SU-DHL-6 (cell line): Measurements from ENCODE around the gene ANKS1B.

Experiments
- H2AFZ ChIP-seq: fragments of 200-600 bp; sonication (generic); 2 replicates; pipeline ENCODE4 v1.6.1; 2014; ENCODE audit warnings: low read depth, mild to moderate bottlenecking, moderate library complexity, mixed read lengths, antibody characterized with exemption, low read length; ENCODE audit not compliant: severe bottlenecking
- H3F3A ChIP-seq: fragments of 200-600 bp; shearing (Covaris generic); 2 replicates; pipeline ENCODE4 v1.6.0; 2016; ENCODE audit warnings: antibody characterized with exemption, mild to moderate bottlenecking; ENCODE audit not compliant: insufficient read depth
- H3K27ac ChIP-seq: fragments of 200-600 bp; sonication (generic); 2 replicates; pipeline ENCODE4 v1.5.1; 2016; ENCODE audit warnings: low read depth, mild to moderate bottlenecking, low read length, moderate library complexity, mixed read lengths
- H3K27me3 ChIP-seq: fragments of 200-600 bp; sonication (generic), shearing (Covaris generic); 2 replicates; pipeline ENCODE4 v1.6.0; 2014; ENCODE audit warnings: mild to moderate bottlenecking, low read length
- H3K36me3 ChIP-seq: fragments of 200-600 bp; sonication (generic); 2 replicates; pipeline ENCODE4 v1.6.1; 2014; ENCODE audit warnings: mild to moderate bottlenecking, low read length, mixed read lengths
- H3K4me2 ChIP-seq: fragments of 300-600, 200-600 bp; shearing (Covaris generic), sonication (generic); 2 replicates; pipeline ENCODE4 v1.6.0; 2014; ENCODE audit warnings: low read length, low read depth, mild to moderate bottlenecking; ENCODE audit not compliant: poor library complexity, severe bottlenecking
- H3K4me3 ChIP-seq: fragments of 200-600 bp; sonication (generic); 2 replicates; pipeline ENCODE4 v1.5.1; 2014; ENCODE audit warnings: antibody characterized with exemption, low read length, mild to moderate bottlenecking, mixed read lengths; ENCODE audit not compliant: insufficient read depth, poor library complexity, severe bottlenecking
- H3K79me2 ChIP-seq: fragments of 200-600 bp; sonication (generic); 2 replicates; pipeline ENCODE4 v1.6.1; 2014; ENCODE audit warnings: mild to moderate bottlenecking, low read length, moderate library complexity; ENCODE audit not compliant: insufficient read depth
- H3K9ac ChIP-seq: fragments of 200-600 bp; sonication (generic); 2 replicates; pipeline ENCODE4 v1.7.0; 2014; ENCODE audit warnings: mild to moderate bottlenecking, low read length
- H3K9me2 ChIP-seq: fragments of 200-600 bp; sonication (generic); replicated peaks from 2 replicates; pipeline ENCODE4 v1.6.1; 2014; ENCODE audit warnings: low read length; ENCODE audit not compliant: insufficient read depth
- H3K9me3 ChIP-seq: fragments of 200-600 bp; sonication (generic); 2 replicates; pipeline ENCODE4 v1.6.1; 2014; ENCODE audit warnings: low read length, mixed read lengths; ENCODE audit not compliant: insufficient read depth
- H4K20me1 ChIP-seq: fragments of 200-600 bp; sonication (generic); 2 replicates; pipeline ENCODE4 v1.6.1; 2014; ENCODE audit warnings: low read depth, mild to moderate bottlenecking, antibody characterized with exemption, low read length, moderate library complexity, mixed read lengths
- EZH2phosphoT487 ChIP-seq: fragments of 200-600 bp; sonication (generic), shearing (Covaris generic); conservative IDR thresholded peaks from 2 replicates; pipeline ENCODE4 v1.6.1; 2018; ENCODE audit warnings: mild to moderate bottlenecking, antibody characterized with exemption, low read length, moderate library complexity, mixed read lengths
- TF ChIP-seq, protein P1 (sequence below): fragments of 200-600 bp; sonication (generic); IDR thresholded peaks from one replicate; pipeline ENCODE4 v1.5.1; 2017; ENCODE audit warnings: antibody characterized with exemption, mild to moderate bottlenecking, low read length, moderate library complexity; ENCODE audit not compliant: insufficient read depth, poor library complexity, severe bottlenecking

Gene ANKS1B

GRCh38 chr12:98916106-98916505, 1068.6 kb downstream of the ANKS1B start:
- Histone ChIP-seq H3K4me2 (no peak overlapping the region), H3K9me2 (no peaks in the 10 kb centered on the region), H3K36me3 (no peaks in the 10 kb centered on the region), H3K4me3 (no peak overlapping the region), H3K27me3 (no peaks in the 10 kb centered on the region), H3K9me3 (no peaks in the 10 kb centered on the region), H2AFZ (no peak overlapping the region), H4K20me1 (no peaks in the 10 kb centered on the region; the same call in 1 of the 2 replicates), H3K79me2 (no peaks in the 10 kb centered on the region), H3F3A (no peaks in the 10 kb centered on the region), H3K27ac (no peak overlapping the region), H3K9ac (no peak overlapping the region)
- no peak for TF ChIP-seq EZH2phosphoT487
- TF ChIP-seq, protein P1, sequence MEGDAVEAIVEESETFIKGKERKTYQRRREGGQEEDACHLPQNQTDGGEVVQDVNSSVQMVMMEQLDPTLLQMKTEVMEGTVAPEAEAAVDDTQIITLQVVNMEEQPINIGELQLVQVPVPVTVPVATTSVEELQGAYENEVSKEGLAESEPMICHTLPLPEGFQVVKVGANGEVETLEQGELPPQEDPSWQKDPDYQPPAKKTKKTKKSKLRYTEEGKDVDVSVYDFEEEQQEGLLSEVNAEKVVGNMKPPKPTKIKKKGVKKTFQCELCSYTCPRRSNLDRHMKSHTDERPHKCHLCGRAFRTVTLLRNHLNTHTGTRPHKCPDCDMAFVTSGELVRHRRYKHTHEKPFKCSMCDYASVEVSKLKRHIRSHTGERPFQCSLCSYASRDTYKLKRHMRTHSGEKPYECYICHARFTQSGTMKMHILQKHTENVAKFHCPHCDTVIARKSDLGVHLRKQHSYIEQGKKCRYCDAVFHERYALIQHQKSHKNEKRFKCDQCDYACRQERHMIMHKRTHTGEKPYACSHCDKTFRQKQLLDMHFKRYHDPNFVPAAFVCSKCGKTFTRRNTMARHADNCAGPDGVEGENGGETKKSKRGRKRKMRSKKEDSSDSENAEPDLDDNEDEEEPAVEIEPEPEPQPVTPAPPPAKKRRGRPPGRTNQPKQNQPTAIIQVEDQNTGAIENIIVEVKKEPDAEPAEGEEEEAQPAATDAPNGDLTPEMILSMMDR: no peak

DNA sequence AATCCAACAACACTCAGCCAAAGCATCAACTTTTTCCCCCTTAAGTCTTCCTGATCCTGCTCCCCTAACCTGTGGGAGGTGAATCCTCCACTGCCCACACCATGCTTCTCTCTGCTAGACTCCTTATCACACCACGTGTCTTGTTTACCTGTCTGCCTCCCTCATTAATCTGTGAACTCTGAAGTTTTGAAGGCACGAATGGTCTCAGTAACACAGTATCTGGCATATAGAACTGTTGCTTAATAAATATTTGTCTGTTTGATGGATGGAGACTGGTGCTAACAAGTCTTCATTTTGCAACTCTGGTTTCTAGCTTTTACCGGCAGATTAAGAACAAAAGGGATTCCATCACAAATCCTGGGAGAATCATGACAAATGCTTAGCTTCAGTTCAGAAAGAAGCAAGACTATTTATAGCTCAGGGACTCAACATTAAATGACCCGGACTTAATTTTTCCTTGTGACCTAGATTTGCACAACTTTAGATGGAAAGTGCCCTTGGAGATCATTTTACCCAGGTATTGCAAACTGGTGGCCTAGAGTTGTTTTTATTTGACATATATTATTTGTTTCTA, 1072.2 kb downstream of the ANKS1B start:
- no peaks in the 10 kb centered on the region; the same call in 1 of the 2 replicates for H3K27me3 ChIP-seq
- H3K36me3 ChIP-seq: no peaks in the 10 kb centered on the region
- H3K27ac ChIP-seq: no peak overlapping the region
- H3K9me3 ChIP-seq: no peaks in the 10 kb centered on the region
- no peaks in the 10 kb centered on the region for H3K9me2 ChIP-seq
- H4K20me1 ChIP-seq: no peaks in the 10 kb centered on the region
- H3K79me2 ChIP-seq: no peaks in the 10 kb centered on the region
- no peaks in the 10 kb centered on the region for H3F3A ChIP-seq
- no peak overlapping the region for H2AFZ ChIP-seq
- TF ChIP-seq, protein P1: no peak
- no peak for TF ChIP-seq EZH2phosphoT487
- no peak overlapping the region for H3K9ac ChIP-seq
- no peak overlapping the region for H3K4me3 ChIP-seq
- no peak overlapping the region for H3K4me2 ChIP-seq

GRCh38 chr12:98911396-98911795, 1073.3 kb downstream of the ANKS1B start:
- Histone ChIP-seq H3K9me2 (no peaks in the 10 kb centered on the region), H3F3A (no peaks in the 10 kb centered on the region), H4K20me1 (no peaks in the 10 kb centered on the region), H3K4me2 (no peak overlapping the region), H3K36me3 (no peaks in the 10 kb centered on the region), H3K27me3 (no peaks in the 10 kb centered on the region; the same call in 1 of the 2 replicates), H2AFZ (no peak overlapping the region), H3K9me3 (no peaks in the 10 kb centered on the region), H3K27ac (no peak overlapping the region), H3K79me2 (no peaks in the 10 kb centered on the region), H3K9ac (no peak overlapping the region), H3K4me3 (no peak overlapping the region)
- TF ChIP-seq, protein P1: no peak
- no peak for TF ChIP-seq EZH2phosphoT487
